ENCODE data around the gene EIF2S3B.

DNA sequence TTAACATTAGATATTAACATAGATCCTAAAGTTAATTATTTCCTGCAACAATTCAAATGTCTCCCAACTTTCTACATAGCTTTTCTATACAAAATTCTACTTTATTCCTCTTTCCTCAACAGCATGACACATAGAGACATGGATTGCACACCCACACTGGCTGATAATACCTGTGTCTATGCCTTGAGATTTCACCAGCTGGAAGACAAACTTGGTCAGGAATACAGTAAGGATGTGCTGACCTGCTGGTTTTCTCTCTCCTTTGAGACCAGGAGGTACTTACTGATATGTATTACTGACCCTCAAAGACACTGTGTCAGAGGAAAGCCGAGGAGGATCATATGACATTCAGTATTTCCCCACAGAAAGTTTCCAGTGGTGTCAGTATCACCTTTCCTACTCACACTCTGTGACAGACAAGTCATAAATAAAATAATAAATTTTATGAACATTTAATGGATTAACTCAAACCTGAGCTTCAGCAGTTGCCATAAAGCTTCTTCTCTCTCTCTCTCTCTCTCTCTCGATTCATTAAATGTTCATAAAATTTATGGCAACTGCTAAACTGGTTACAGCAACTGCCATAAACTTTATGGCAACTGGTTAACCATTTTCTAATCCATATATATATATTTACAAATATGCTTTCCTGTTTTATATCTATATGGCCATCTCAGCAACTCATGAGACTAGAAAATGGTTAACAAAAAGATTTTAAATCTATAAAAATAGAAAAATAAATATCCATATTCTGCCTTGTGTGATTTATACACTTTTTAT, 22.7 kb downstream of the EIF2S3B start:
- TF ChIP-seq, protein P1, sequence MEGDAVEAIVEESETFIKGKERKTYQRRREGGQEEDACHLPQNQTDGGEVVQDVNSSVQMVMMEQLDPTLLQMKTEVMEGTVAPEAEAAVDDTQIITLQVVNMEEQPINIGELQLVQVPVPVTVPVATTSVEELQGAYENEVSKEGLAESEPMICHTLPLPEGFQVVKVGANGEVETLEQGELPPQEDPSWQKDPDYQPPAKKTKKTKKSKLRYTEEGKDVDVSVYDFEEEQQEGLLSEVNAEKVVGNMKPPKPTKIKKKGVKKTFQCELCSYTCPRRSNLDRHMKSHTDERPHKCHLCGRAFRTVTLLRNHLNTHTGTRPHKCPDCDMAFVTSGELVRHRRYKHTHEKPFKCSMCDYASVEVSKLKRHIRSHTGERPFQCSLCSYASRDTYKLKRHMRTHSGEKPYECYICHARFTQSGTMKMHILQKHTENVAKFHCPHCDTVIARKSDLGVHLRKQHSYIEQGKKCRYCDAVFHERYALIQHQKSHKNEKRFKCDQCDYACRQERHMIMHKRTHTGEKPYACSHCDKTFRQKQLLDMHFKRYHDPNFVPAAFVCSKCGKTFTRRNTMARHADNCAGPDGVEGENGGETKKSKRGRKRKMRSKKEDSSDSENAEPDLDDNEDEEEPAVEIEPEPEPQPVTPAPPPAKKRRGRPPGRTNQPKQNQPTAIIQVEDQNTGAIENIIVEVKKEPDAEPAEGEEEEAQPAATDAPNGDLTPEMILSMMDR (IDR thresholded peaks at IDR 0.05 in 8 of 11, conservative IDR thresholded peaks at IDR 0.05 in 3 of 11): no peak
- TF ChIP-seq POLR2A (IDR thresholded peaks at IDR 0.05): no peak

Data from spleen (tissue), 7 donors.